Neural cell (in vitro differentiated cells): ENCODE data around the gene URB1. TPM values are rescaled to one million over a fixed set of nuclear protein-coding genes. Genes with fewer than 3 reads are reported as not detected.

Experiments used
- H2AFZ ChIP-seq: fragments of 200-600, 300-800 bp; sonication (generic), shearing (Covaris generic); 2 replicates; pipeline ENCODE4 v1.6.0; 2014; ENCODE audit warnings: low read depth, mild to moderate bottlenecking, antibody characterized with exemption, low read length, moderate library complexity
- H3F3A ChIP-seq: fragments of 200-600 bp; shearing (Covaris generic); 2 replicates; pipeline ENCODE4 v1.6.1; 2016; ENCODE audit warnings: mild to moderate bottlenecking, moderate library complexity, mixed read lengths, antibody characterized with exemption, low read length; ENCODE audit not compliant: insufficient read depth, poor library complexity, severe bottlenecking
- H3K27ac ChIP-seq: fragments of 200-600, 300-800 bp; sonication (generic), shearing (Covaris generic); 2 replicates; pipeline ENCODE4 v1.5.1; 2014; ENCODE audit warnings: mild to moderate bottlenecking, low read length, moderate library complexity
- H3K27me3 ChIP-seq: fragments of 300-800, 200-600 bp; sonication (generic), shearing (Covaris generic); 2 replicates; pipeline ENCODE4 v1.6.0; 2014; ENCODE audit warnings: mild to moderate bottlenecking, low read depth, low read length, moderate library complexity; ENCODE audit not compliant: insufficient read depth
- H3K36me3 ChIP-seq: fragments of 300-800, 200-600 bp; sonication (generic), shearing (Covaris generic); 2 replicates; pipeline ENCODE4 v1.5.1; 2014; ENCODE audit warnings: mild to moderate bottlenecking, antibody characterized with exemption, low read length, moderate library complexity; ENCODE audit not compliant: insufficient read depth
- H3K4me2 ChIP-seq: fragments of 300-800, 200-600 bp; sonication (generic), shearing (Covaris generic); 2 replicates; pipeline ENCODE4 v1.6.0; 2014; ENCODE audit warnings: mild to moderate bottlenecking, low read length
- H3K4me3 ChIP-seq: fragments of 300-800, 200-600 bp; sonication (generic), shearing (Covaris generic); 2 replicates; pipeline ENCODE4 v1.5.1; 2014; ENCODE audit warnings: mild to moderate bottlenecking, low read length, moderate library complexity
- H3K79me2 ChIP-seq: fragments of 200-600 bp; shearing (Covaris generic); replicated peaks from 2 replicates; pipeline ENCODE4 v1.6.0; 2014; ENCODE audit warnings: mild to moderate bottlenecking, low read length, moderate library complexity; ENCODE audit not compliant: insufficient read depth
- H3K9ac ChIP-seq: fragments of 300-800, 200-600 bp; sonication (generic), shearing (Covaris generic); 2 replicates; pipeline ENCODE4 v1.6.1; 2016; ENCODE audit warnings: mild to moderate bottlenecking, low read length, mixed read lengths
- H3K9me2 ChIP-seq: fragments of 200-600 bp; shearing (Covaris generic); 2 replicates; pipeline ENCODE4 v1.6.1; 2016; ENCODE audit warnings: mild to moderate bottlenecking, low read length, mixed read lengths; ENCODE audit not compliant: insufficient read depth
- H3K9me3 ChIP-seq: fragments of 200-600, 300-800 bp; sonication (generic), shearing (Covaris generic); 2 replicates; pipeline ENCODE4 v1.6.1; 2016; ENCODE audit warnings: mild to moderate bottlenecking, mixed run types, low read length, moderate library complexity, mixed read lengths
- H4K20me1 ChIP-seq: fragments of 200-600 bp; shearing (Covaris generic); 2 replicates; pipeline ENCODE4 v1.6.1; 2016; ENCODE audit warnings: mild to moderate bottlenecking, mixed run types; ENCODE audit not compliant: insufficient read depth
- EP300 ChIP-seq: fragments of 450-650 bp; conservative IDR thresholded peaks from 2 replicates; pipeline ENCODE4 v1.6.1; 2014; ENCODE audit warnings: antibody characterized with exemption, mild to moderate bottlenecking, moderate library complexity; ENCODE audit not compliant: poor library complexity, severe bottlenecking
- EZH2 ChIP-seq: fragments of 200-600, 300-800 bp; shearing (Covaris generic), sonication (generic); IDR thresholded peaks from 2 replicates; pipeline ENCODE4 v1.6.1; 2014; ENCODE audit warnings: antibody characterized with exemption, low read length, borderline replicate concordance, mild to moderate bottlenecking; ENCODE audit not compliant: insufficient read depth, poor library complexity, severe bottlenecking
- MXI1 ChIP-seq: fragments of 450-650 bp; conservative IDR thresholded peaks from 2 replicates; pipeline ENCODE4 v1.6.1; 2014; ENCODE audit warnings: antibody characterized with exemption, mild to moderate bottlenecking; ENCODE audit not compliant: poor library complexity, severe bottlenecking
- POLR2AphosphoS5 ChIP-seq: IDR thresholded peaks from 2 replicates; pipeline ENCODE4 v1.6.1; 2012
- RAD21 ChIP-seq: fragments of 450-650 bp; conservative IDR thresholded peaks from 2 replicates; pipeline ENCODE4 v1.6.1; 2014; ENCODE audit warnings: antibody characterized with exemption, mild to moderate bottlenecking, moderate library complexity
- SMC3 ChIP-seq: fragments of 450-650 bp; conservative IDR thresholded peaks from 2 replicates; pipeline ENCODE4 v1.6.1; 2014; ENCODE audit warnings: antibody characterized with exemption, mild to moderate bottlenecking, moderate library complexity; ENCODE audit not compliant: poor library complexity
- TAF1 ChIP-seq: IDR thresholded peaks from 2 replicates; pipeline ENCODE4 v1.6.1; 2012; ENCODE audit warnings: low read depth
- polyA plus RNA-seq: library from polyadenylated mRNA; depleted of rRNA; stranded (reverse); fragments of >200 nt; gene quantifications from 2 replicates; pipeline ENCODE4 v1.2.3, GENCODE V29; 2014
- TF ChIP-seq, protein P1 (sequence below): fragments of 450-650 bp; IDR thresholded peaks from 2 replicates; pipeline ENCODE4 v1.5.1; 2014; ENCODE audit warnings: antibody characterized with exemption, mild to moderate bottlenecking, moderate library complexity; ENCODE audit not compliant: poor library complexity, severe bottlenecking
- TF ChIP-seq, protein P2 (sequence below): IDR thresholded peaks from 2 replicates; pipeline ENCODE4 v1.6.1; 2012; ENCODE audit warnings: borderline replicate concordance

The URB1 gene
- polyA plus RNA-seq, 1 donor from 2014 or later, result 4.4 TPM

DNA sequence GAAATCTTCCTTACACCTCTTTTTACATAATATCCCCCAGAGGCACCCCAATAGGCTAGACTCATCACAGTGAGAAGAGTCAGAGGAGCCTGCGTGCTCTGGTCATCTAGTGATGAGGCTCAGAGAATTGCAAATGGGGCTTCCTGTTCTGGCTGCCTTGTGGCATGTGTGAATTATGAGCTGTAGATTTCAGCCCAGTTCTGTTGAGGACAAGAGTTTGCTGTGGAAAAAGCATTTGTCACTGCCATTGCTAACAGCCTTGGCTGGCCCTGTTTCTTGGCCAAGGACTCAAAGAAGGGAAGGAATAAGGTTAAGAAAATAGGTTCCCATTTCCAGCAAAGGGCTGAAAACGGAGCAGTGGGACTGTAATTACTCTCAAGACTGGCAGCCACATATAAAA is 63.5 kb downstream of the URB1 start:
- H3K79me2 ChIP-seq, result no peaks in the 10 kb centered on the region
- no peak overlapping the region for H3K4me3 ChIP-seq
- H4K20me1 ChIP-seq, result no peaks in the 10 kb centered on the region
- H3K36me3 ChIP-seq, result peaks cover 15% of the 10 kb centered on the region
- H3K27me3 ChIP-seq, result no peaks in the 10 kb centered on the region
- H3K9me2 ChIP-seq, result no peaks in the 10 kb centered on the region
- no peak overlapping the region for H3K4me2 ChIP-seq
- H2AFZ ChIP-seq, result no peak overlapping the region
- H3F3A ChIP-seq, result no peaks in the 10 kb centered on the region
- H3K9me3 ChIP-seq, result no peaks in the 10 kb centered on the region
- no peak overlapping the region for H3K9ac ChIP-seq
- H3K27ac ChIP-seq, result no peak overlapping the region
- TF ChIP-seq MXI1, result no peak
- TF ChIP-seq, protein P1, sequence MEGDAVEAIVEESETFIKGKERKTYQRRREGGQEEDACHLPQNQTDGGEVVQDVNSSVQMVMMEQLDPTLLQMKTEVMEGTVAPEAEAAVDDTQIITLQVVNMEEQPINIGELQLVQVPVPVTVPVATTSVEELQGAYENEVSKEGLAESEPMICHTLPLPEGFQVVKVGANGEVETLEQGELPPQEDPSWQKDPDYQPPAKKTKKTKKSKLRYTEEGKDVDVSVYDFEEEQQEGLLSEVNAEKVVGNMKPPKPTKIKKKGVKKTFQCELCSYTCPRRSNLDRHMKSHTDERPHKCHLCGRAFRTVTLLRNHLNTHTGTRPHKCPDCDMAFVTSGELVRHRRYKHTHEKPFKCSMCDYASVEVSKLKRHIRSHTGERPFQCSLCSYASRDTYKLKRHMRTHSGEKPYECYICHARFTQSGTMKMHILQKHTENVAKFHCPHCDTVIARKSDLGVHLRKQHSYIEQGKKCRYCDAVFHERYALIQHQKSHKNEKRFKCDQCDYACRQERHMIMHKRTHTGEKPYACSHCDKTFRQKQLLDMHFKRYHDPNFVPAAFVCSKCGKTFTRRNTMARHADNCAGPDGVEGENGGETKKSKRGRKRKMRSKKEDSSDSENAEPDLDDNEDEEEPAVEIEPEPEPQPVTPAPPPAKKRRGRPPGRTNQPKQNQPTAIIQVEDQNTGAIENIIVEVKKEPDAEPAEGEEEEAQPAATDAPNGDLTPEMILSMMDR, result no peak
- TF ChIP-seq, protein P2, sequence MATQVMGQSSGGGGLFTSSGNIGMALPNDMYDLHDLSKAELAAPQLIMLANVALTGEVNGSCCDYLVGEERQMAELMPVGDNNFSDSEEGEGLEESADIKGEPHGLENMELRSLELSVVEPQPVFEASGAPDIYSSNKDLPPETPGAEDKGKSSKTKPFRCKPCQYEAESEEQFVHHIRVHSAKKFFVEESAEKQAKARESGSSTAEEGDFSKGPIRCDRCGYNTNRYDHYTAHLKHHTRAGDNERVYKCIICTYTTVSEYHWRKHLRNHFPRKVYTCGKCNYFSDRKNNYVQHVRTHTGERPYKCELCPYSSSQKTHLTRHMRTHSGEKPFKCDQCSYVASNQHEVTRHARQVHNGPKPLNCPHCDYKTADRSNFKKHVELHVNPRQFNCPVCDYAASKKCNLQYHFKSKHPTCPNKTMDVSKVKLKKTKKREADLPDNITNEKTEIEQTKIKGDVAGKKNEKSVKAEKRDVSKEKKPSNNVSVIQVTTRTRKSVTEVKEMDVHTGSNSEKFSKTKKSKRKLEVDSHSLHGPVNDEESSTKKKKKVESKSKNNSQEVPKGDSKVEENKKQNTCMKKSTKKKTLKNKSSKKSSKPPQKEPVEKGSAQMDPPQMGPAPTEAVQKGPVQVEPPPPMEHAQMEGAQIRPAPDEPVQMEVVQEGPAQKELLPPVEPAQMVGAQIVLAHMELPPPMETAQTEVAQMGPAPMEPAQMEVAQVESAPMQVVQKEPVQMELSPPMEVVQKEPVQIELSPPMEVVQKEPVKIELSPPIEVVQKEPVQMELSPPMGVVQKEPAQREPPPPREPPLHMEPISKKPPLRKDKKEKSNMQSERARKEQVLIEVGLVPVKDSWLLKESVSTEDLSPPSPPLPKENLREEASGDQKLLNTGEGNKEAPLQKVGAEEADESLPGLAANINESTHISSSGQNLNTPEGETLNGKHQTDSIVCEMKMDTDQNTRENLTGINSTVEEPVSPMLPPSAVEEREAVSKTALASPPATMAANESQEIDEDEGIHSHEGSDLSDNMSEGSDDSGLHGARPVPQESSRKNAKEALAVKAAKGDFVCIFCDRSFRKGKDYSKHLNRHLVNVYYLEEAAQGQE, result no peak

- H4K20me1 ChIP-seq, result no peaks in the 10 kb centered on the region
- no peak overlapping the region for H3K9ac ChIP-seq
- no peak overlapping the region for H3K4me2 ChIP-seq
- H3K9me2 ChIP-seq, result no peaks in the 10 kb centered on the region
- H2AFZ ChIP-seq, result no peak overlapping the region
- H3K79me2 ChIP-seq, result no peaks in the 10 kb centered on the region
- TF ChIP-seq, protein P1, result no peak
- no peak for TF ChIP-seq TAF1
- TF ChIP-seq SMC3, result no peak
- TF ChIP-seq POLR2AphosphoS5, result no peak
- TF ChIP-seq, protein P2, result no peak
- TF ChIP-seq EZH2, result no peak
- no peak for TF ChIP-seq RAD21
- TF ChIP-seq MXI1, result no peak
- no peak for TF ChIP-seq EP300
- no peaks in the 10 kb centered on the region for H3K9me3 ChIP-seq
- no peak overlapping the region for H3K27ac ChIP-seq
- H3K27me3 ChIP-seq, result no peaks in the 10 kb centered on the region
- H3F3A ChIP-seq, result no peaks in the 10 kb centered on the region
- H3K36me3 ChIP-seq, result peaks cover 15% of the 10 kb centered on the region
- H3K4me3 ChIP-seq, result no peak overlapping the region
These were observed 64.2 kb downstream of the URB1 start for GRCh38 chr21:32328595-32328994.
